Heart left ventricle (tissue), 13 donors: Measurements from ENCODE around the gene LINGO1.

Source experiments
- POLR2A ChIP-seq, 2 donors: fragments of 450-650 bp; IDR thresholded peaks; one replicate each; pipeline ENCODE4 v1.6.1; 2017; ENCODE audit warnings: antibody characterized with exemption in 2 of 2, mild to moderate bottlenecking in 2 of 2, moderate library complexity in 2 of 2
- TF ChIP-seq, protein P1 (sequence below), 12 donors: fragments of 200-600 bp; sonication (generic) in 4 of 12; IDR thresholded peaks; one replicate each; pipeline versions ENCODE4 v1.5.0 to v1.8.0; 2018 to 2022; ENCODE audit warnings: antibody characterized with exemption in 12 of 12, mild to moderate bottlenecking in 5 of 12
- donor health status: ischemic (EF 13 %, LVEDD 7.1; RV severe dilation, severe dysfunction).
- donor health status: DM: no; HTN: yes; CAD: no.
- donor health status: DM: no; HTN: no; CAD: no.
- donor health status: ischemic (EF 25% LVEDD 6.9; RV normal size, moderate dysfunction).
- donor health status: ischemic (EF 25% LVEDD 5.7; RV mildly dilated, moderate dysfunction).
- donor health status: ischemic (EF 35%, LVEDD 5.7; RV mildly dilated, moderate dysfunction).
- donor health status: nonischemic (EF 11% LVEDD 7.7; RV severe dilation, severe dysfunction).
- donor health status: DM: yes; HTN: yes; CAD: no.
- donor health status: PGD.
- donor health status: ischemic (EF 29% LVEDD 5.4; RV normal size, mild dysfunction).
- donor health status: nonischemic (EF 23%, LVEDD 6.1; RV moderate dilation, normal function).

DNA sequence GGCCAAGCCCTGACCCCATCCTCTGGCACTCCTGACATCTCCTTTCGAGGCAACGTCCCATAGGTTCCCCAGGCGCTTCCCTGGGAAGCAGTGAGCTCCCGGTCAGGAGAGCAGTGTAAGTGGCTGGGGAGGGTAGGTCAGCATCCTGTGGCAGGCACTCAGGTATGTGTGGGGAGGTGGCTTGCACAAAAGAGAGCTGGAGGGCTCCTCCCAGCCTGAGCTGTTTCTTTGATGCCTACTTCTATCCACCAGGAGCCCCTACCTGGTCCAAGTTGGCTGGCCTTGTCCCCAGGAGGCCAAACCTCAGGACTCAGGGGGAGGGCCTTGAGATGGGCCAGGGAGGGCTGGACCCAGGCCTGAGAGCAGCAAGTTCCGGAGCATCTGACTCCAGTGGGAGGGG, 31.7 kb upstream of the LINGO1 start:
- TF ChIP-seq, protein P1, sequence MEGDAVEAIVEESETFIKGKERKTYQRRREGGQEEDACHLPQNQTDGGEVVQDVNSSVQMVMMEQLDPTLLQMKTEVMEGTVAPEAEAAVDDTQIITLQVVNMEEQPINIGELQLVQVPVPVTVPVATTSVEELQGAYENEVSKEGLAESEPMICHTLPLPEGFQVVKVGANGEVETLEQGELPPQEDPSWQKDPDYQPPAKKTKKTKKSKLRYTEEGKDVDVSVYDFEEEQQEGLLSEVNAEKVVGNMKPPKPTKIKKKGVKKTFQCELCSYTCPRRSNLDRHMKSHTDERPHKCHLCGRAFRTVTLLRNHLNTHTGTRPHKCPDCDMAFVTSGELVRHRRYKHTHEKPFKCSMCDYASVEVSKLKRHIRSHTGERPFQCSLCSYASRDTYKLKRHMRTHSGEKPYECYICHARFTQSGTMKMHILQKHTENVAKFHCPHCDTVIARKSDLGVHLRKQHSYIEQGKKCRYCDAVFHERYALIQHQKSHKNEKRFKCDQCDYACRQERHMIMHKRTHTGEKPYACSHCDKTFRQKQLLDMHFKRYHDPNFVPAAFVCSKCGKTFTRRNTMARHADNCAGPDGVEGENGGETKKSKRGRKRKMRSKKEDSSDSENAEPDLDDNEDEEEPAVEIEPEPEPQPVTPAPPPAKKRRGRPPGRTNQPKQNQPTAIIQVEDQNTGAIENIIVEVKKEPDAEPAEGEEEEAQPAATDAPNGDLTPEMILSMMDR (IDR thresholded peaks at IDR 0.05): no peak
- TF ChIP-seq POLR2A (IDR thresholded peaks at IDR 0.05): no peak
